Upper lobe of left lung (tissue), 4 donors: ENCODE measurements around the gene TRIM44.

Source experiments
- CTCF ChIP-seq, 6 experiments: fragments of 450-650 bp in 4 of 6; fragments of 200-600 bp in 2 of 6; sonication (generic) in 2 of 6; IDR thresholded peaks; one replicate each; pipeline ENCODE4 v1.5.1; 2016 to 2019; ENCODE audit warnings: antibody characterized with exemption in 6 of 6
- EP300 ChIP-seq, 4 donors: sonication (generic); formaldehyde crosslinking; IDR thresholded peaks; one replicate each; pipeline ENCODE4 v1.5.1; 2017; ENCODE audit warnings: antibody characterized with exemption in 4 of 4, control low read depth in 2 of 4
- POLR2A ChIP-seq, 4 donors: fragments of 450-650 bp; IDR thresholded peaks; one replicate each; pipeline ENCODE4 v1.5.1; 2016 to 2017; ENCODE audit warnings: antibody characterized with exemption in 4 of 4, mild to moderate bottlenecking in 2 of 4

GRCh38 chr11:35683728-35684339, 21.3 kb downstream of the TRIM44 start:
- TF ChIP-seq POLR2A (IDR thresholded peaks at IDR 0.05) (no peak), CTCF (IDR thresholded peaks at IDR 0.05) (no peak), EP300 (IDR thresholded peaks at IDR 0.05) (no peak)
